BLaER1 treated with 17β-estradiol and CSF1 and Interleukin-3, amounts not matched to agents 10 nM and 100 nM (cell line): ENCODE measurements around the gene NUP210L.
A peak's percentile ranks its signal among the peaks of the same experiment; 100 is the strongest.

ENCODE experiments used
- H3K27ac ChIP-seq, 11 experiments: shearing (Covaris generic); formaldehyde crosslinking; 2 replicates each; pipeline ENCODE4 v1.8.1; 2022
- H3K27me3 ChIP-seq, 11 experiments: shearing (Covaris generic); formaldehyde crosslinking; 2 replicates each; pipeline ENCODE4 v1.8.1; 2022
- H3K36me3 ChIP-seq, 11 experiments: shearing (Covaris generic); formaldehyde crosslinking; 2 replicates each; pipeline ENCODE4 v1.8.1; 2022
- H3K4me1 ChIP-seq, 10 experiments: shearing (Covaris generic); formaldehyde crosslinking; 2 replicates each; pipeline ENCODE4 v1.8.1; 2022
- H3K4me2 ChIP-seq, 11 experiments: shearing (Covaris generic); formaldehyde crosslinking; 2 replicates each; pipeline ENCODE4 v1.8.1; 2022
- H3K4me3 ChIP-seq, 10 experiments: shearing (Covaris generic); formaldehyde crosslinking; 2 replicates each; pipeline ENCODE4 v1.8.1; 2022
- H3K9ac ChIP-seq, 11 experiments: shearing (Covaris generic); formaldehyde crosslinking; 2 replicates each; pipeline ENCODE4 v1.8.1; 2022
- H3K9me3 ChIP-seq, 11 experiments: shearing (Covaris generic); formaldehyde crosslinking; replicated peaks in 1 of 11; 2 replicates each; pipeline ENCODE4 v1.8.1; 2022
- H4K20me1 ChIP-seq, 11 experiments: shearing (Covaris generic); formaldehyde crosslinking; 2 replicates each; pipeline ENCODE4 v1.8.1; 2022
- Cebpa-rat ChIP-seq, 11 experiments: shearing (Covaris generic); IDR thresholded peaks; 2 replicates each; pipeline ENCODE4 v1.8.1; 2022

The NUP210L gene

GRCh38 chr1:154186177-154186576 is 31.3 kb upstream of the NUP210L start:
- H3K9me3 ChIP-seq: no peaks in the 10 kb centered on the region
- H3K4me2 ChIP-seq: no peak overlapping the region
- H4K20me1 ChIP-seq: peaks cover 10 to 18% (median 12%) of the 10 kb centered on the region in 11 experiments
- H3K27me3 ChIP-seq: no peaks in the 10 kb centered on the region
- TF ChIP-seq Cebpa-rat (IDR thresholded peaks at IDR 0.05): no peak
- H3K27ac ChIP-seq: no peak overlapping the region
- H3K9ac ChIP-seq: no peak overlapping the region
- peaks cover 0 to 7% (median 2%) of the 10 kb centered on the region in 11 experiments; a peak in 10 of 22 replicates for H3K36me3 ChIP-seq
- peaks cover 11 to 18% (median 14%) of the 10 kb centered on the region in 10 experiments for H3K4me1 ChIP-seq
- H3K4me3 ChIP-seq: no peak overlapping the region

- Histone ChIP-seq H3K4me2 (peak overlapping the region; percentile 83 to 99 (median 94)), H3K9me3 (no peaks in the 10 kb centered on the region), H3K4me1 (peaks cover 29 to 45% (median 40%) of the 10 kb centered on the region in 10 experiments), H3K9ac (peak overlapping the region; percentile 84 to 97 (median 91)), H3K36me3 (peaks cover 11 to 36% (median 30%) of the 10 kb centered on the region in 11 experiments), H3K27ac (peak overlapping the region; percentile 82 to 97 (median 93)), H3K4me3 (peak overlapping the region; percentile 82 to 96 (median 90)), H3K27me3 (no peaks in the 10 kb centered on the region), H4K20me1 (peaks cover 39 to 47% (median 40%) of the 10 kb centered on the region in 11 experiments)
- TF ChIP-seq Cebpa-rat (IDR thresholded peaks at IDR 0.05): no peak
These were observed 28.4 kb upstream of the NUP210L start for GRCh38 chr1:154183046-154183915.

- H3K9ac ChIP-seq: peak overlapping the region; percentile 84 to 97 (median 91)
- H3K9me3 ChIP-seq: no peaks in the 10 kb centered on the region
- peaks cover 11 to 43% (median 38%) of the 10 kb centered on the region in 11 experiments for H3K36me3 ChIP-seq
- TF ChIP-seq Cebpa-rat (IDR thresholded peaks at IDR 0.05): no peak
- peaks cover 37 to 53% (median 47%) of the 10 kb centered on the region in 10 experiments for H3K4me1 ChIP-seq
- peak overlapping the region; percentile 82 to 97 (median 93) for H3K27ac ChIP-seq
- peak overlapping the region; percentile 82 to 96 (median 90) for H3K4me3 ChIP-seq
- H3K27me3 ChIP-seq: no peaks in the 10 kb centered on the region
- H3K4me2 ChIP-seq: peak overlapping the region; percentile 83 to 99 (median 96); a peak in 21 of 22 replicates
- H4K20me1 ChIP-seq: peaks cover 46 to 55% (median 48%) of the 10 kb centered on the region in 11 experiments
These were observed 27.6 kb upstream of the NUP210L start for GRCh38 chr1:154182344-154183045.

GRCh38 chr1:154181944-154182343 is 27.1 kb upstream of the NUP210L start:
- Histone ChIP-seq H3K27me3 (no peaks in the 10 kb centered on the region), H3K9ac (peak overlapping the region; percentile 84 to 97 (median 91)), H3K4me2 (peak overlapping the region; percentile 83 to 99 (median 96)), H3K27ac (peak overlapping the region; percentile 82 to 97 (median 93)), H3K36me3 (peaks cover 15 to 49% (median 43%) of the 10 kb centered on the region in 11 experiments), H3K4me3 (peak overlapping the region; percentile 82 to 96 (median 90)), H4K20me1 (peaks cover 52 to 60% (median 54%) of the 10 kb centered on the region in 11 experiments), H3K9me3 (no peaks in the 10 kb centered on the region), H3K4me1 (peaks cover 43 to 58% (median 53%) of the 10 kb centered on the region in 10 experiments)
- TF ChIP-seq Cebpa-rat (IDR thresholded peaks at IDR 0.05): no peak

- Histone ChIP-seq H3K27me3 (no peaks in the 10 kb centered on the region), H3K27ac (peak overlapping the region; percentile 16 to 97 (median 93); a peak in 18 of 22 replicates), H3K4me3 (peak overlapping the region; percentile 82 to 96 (median 90); a peak in 19 of 20 replicates), H3K36me3 (peaks cover 25 to 67% (median 61%) of the 10 kb centered on the region in 11 experiments), H3K9me3 (no peaks in the 10 kb centered on the region), H3K9ac (peak overlapping the region; percentile 80 to 97 (median 91)), H4K20me1 (peaks cover 70 to 78% (median 72%) of the 10 kb centered on the region in 11 experiments), H3K4me1 (peaks cover 61 to 76% (median 70%) of the 10 kb centered on the region in 10 experiments), H3K4me2 (peak overlapping the region; percentile 83 to 99 (median 96))
- TF ChIP-seq Cebpa-rat (IDR thresholded peaks at IDR 0.05): no peak
These were observed 25.2 kb upstream of the NUP210L start for GRCh38 chr1:154179946-154180687.

GRCh38 chr1:154178911-154179811 is 24.3 kb upstream of the NUP210L start:
- H3K27me3 ChIP-seq: no peaks in the 10 kb centered on the region
- peaks cover 33 to 77% (median 70%) of the 10 kb centered on the region in 11 experiments for H3K36me3 ChIP-seq
- H3K9ac ChIP-seq: peak overlapping the region; percentile 34 to 97 (median 87); a peak in 21 of 22 replicates
- H3K27ac ChIP-seq: peak overlapping the region; percentile 2 to 95 (median 60); a peak in 17 of 22 replicates
- peak overlapping the region; percentile 82 to 96 (median 90); a peak in 19 of 20 replicates for H3K4me3 ChIP-seq
- no peaks in the 10 kb centered on the region for H3K9me3 ChIP-seq
- peaks cover 61 to 78% (median 70%) of the 10 kb centered on the region in 10 experiments for H3K4me1 ChIP-seq
- TF ChIP-seq Cebpa-rat (IDR thresholded peaks at IDR 0.05): no peak
- peaks cover 80 to 88% (median 82%) of the 10 kb centered on the region in 11 experiments for H4K20me1 ChIP-seq
- peak overlapping the region; percentile 83 to 99 (median 96) for H3K4me2 ChIP-seq

- Histone ChIP-seq H3K36me3 (peaks cover 44 to 88% (median 81%) of the 10 kb centered on the region in 11 experiments), H3K9me3 (no peaks in the 10 kb centered on the region), H3K27ac (peak overlapping the region in 4 of 11 experiments; percentile 60 to 95 (median 88); a peak in 5 of 22 replicates), H4K20me1 (peaks cover 91 to 99% (median 93%) of the 10 kb centered on the region in 11 experiments), H3K27me3 (no peaks in the 10 kb centered on the region), H3K4me3 (peak overlapping the region in 7 of 10 experiments; percentile 82 to 96 (median 86); a peak in 11 of 20 replicates), H3K4me1 (peaks cover 52 to 72% (median 62%) of the 10 kb centered on the region in 10 experiments), H3K9ac (peak overlapping the region; percentile 29 to 97 (median 87); a peak in 16 of 22 replicates), H3K4me2 (peak overlapping the region; percentile 83 to 99 (median 96))
- TF ChIP-seq Cebpa-rat (IDR thresholded peaks at IDR 0.05): no peak
These were observed 23.1 kb upstream of the NUP210L start for GRCh38 chr1:154178013-154178412.
